GM19397 (cell line): ENCODE results near the gene FBXL3.

Source experiments
- ATAC-seq: cut with Tn5 transposase; IDR thresholded peaks from one replicate; pipeline ENCODE4 v1.9.1; 2021; ENCODE audit warnings: mild to moderate bottlenecking, moderate library complexity; ENCODE audit not compliant: unreplicated experiment

FBXL3 gene

GRCh38 chr13:77026861-77027621, at the start of gene FBXL3:
TSS of gene FBXL3 (minus strand) at chr13:77027159. CDS start at chr13:77021860, 5,299 bp downstream.
- peak; percentile 64 for ATAC-seq

GRCh38 chr13:77067519-77067918, 40.6 kb upstream of the FBXL3 start:
- ATAC-seq: no peak

GRCh38 chr13:77065461-77066147, 38.6 kb upstream of the FBXL3 start:
- ATAC-seq: no peak

- no peak for ATAC-seq
These were observed 35.1 kb upstream of the FBXL3 start for GRCh38 chr13:77062097-77062496.

GRCh38 chr13:77061362-77061761, 34.4 kb upstream of the FBXL3 start:
- ATAC-seq: no peak

GRCh38 chr13:77056886-77057285, 29.9 kb upstream of the FBXL3 start:
- ATAC-seq: no peak

GRCh38 chr13:77056382-77056781, 29.4 kb upstream of the FBXL3 start:
- ATAC-seq: no peak

- ATAC-seq: no peak
These were observed 28.2 kb upstream of the FBXL3 start for GRCh38 chr13:77055158-77055557.

GRCh38 chr13:77053192-77053591, 26.2 kb upstream of the FBXL3 start:
- no peak for ATAC-seq

- ATAC-seq: no peak
These were observed 21.7 kb upstream of the FBXL3 start for GRCh38 chr13:77048681-77049080.

GRCh38 chr13:77047649-77048343, 20.8 kb upstream of the FBXL3 start:
- no peak for ATAC-seq

GRCh38 chr13:77042566-77043177, 15.7 kb upstream of the FBXL3 start:
- ATAC-seq: no peak

GRCh38 chr13:77040835-77041234, 13.9 kb upstream of the FBXL3 start:
- ATAC-seq: no peak

GRCh38 chr13:77040076-77040475, 13.1 kb upstream of the FBXL3 start:
- ATAC-seq: no peak

GRCh38 chr13:77038907-77039480, 12.0 kb upstream of the FBXL3 start:
- no peak for ATAC-seq

- ATAC-seq: no peak
These were observed 9.3 kb upstream of the FBXL3 start for GRCh38 chr13:77036279-77036678.

- ATAC-seq: no peak
These were observed 7.9 kb upstream of the FBXL3 start for GRCh38 chr13:77034881-77035280.

- no peak for ATAC-seq
These were observed 6.9 kb upstream of the FBXL3 start for GRCh38 chr13:77033717-77034302.

GRCh38 chr13:77031656-77032243, 4.8 kb upstream of the FBXL3 start:
- ATAC-seq: no peak

- no peak for ATAC-seq
These were observed 2.5 kb upstream of the FBXL3 start for GRCh38 chr13:77029436-77029835.
